ENCODE data around the gene TSPAN10. TPM values are rescaled to one million over a fixed set of nuclear protein-coding genes. Genes with fewer than 3 reads are reported as not detected.
A peak's percentile ranks its signal among the peaks of the same experiment; 100 is the strongest.

TSPAN10 gene
- total and polyA plus RNA-seq, 2 of the 13 experiments (the other 11 are each of a cell fraction or from before 2014, with no cell fraction given): 0.54 to 0.75 TPM

GRCh38 chr17:81631482-81631881 lies 5.5 kb upstream of the TSPAN10 start:
- Histone ChIP-seq H3K4me2 (ENCODE audit: low read depth, low read length) (no peak overlapping the region), H3K79me2 (ENCODE audit: insufficient read depth, low read length) (peaks cover 37% of the 10 kb centered on the region), H3K9me3 (ENCODE audit: low read length) (no peaks in the 10 kb centered on the region), H3K27me3 (ENCODE audit: control insufficient read depth in 1 of 2, insufficient read depth in 2 of 2, low read length in 2 of 2) (no peaks in the 10 kb centered on the region; a peak in 1 of 5 replicates), H3K27ac (ENCODE audit: extremely low read length, insufficient read depth, low read length) (no peak overlapping the region), H3K9ac (ENCODE audit: insufficient read depth, low read depth, low read length) (no peak overlapping the region), H3K4me3 (replicated peaks in 1 of 3; ENCODE audit: insufficient read depth in 1 of 3, low read depth in 2 of 3, low read length in 3 of 3) (no peak overlapping the region), H4K20me1 (ENCODE audit: insufficient read depth, low read length) (peaks cover 19% of the 10 kb centered on the region), H3K36me3 (replicated peaks in 1 of 2; ENCODE audit: control insufficient read depth in 1 of 2, insufficient read depth in 2 of 2, low read length in 2 of 2) (peaks cover 9 to 37% of the 10 kb centered on the region in 2 experiments), H3K4me1 (ENCODE audit: insufficient read depth, low read length) (peaks cover 30% of the 10 kb centered on the region), H2AFZ (ENCODE audit: low read length) (no peak overlapping the region)
- ChIA-PET CTCF (ENCODE audit: low intra/inter-chr PET ratio, low total read pairs) (no interaction called here), POLR2A (no interaction called here)
- in situ Hi-C loops (cut with HindIII; ENCODE audit: extremely low pct_ligation_motif_present, low pct_unique_long_range_greater_than_20kb): no loop called here
- DNase-seq (ENCODE audit: low spot score): no peak
- FAIRE-seq: no peak
- intact Hi-C loops (cut with micrococcal nuclease; ENCODE audit: unreplicated experiment): no loop called here
- no peak for ATAC-seq
- WGBS (ENCODE audit: low lambda C conversion rate): 89% methylated on average over 7 of the region's 7 CpGs
- BruUV-seq (replicated peaks): no TSS peak
- TF ChIP-seq RBFOX2 (IDR thresholded peaks at IDR 0.05; ENCODE audit: low read depth, low read length) (0 out of 2 replicates have a peak, but pooled peaks have one; percentile 25), IRF9 (CRISPR knock-in tag; IDR thresholded peaks at IDR 0.05; ENCODE audit: borderline replicate concordance) (no peak), FOXA1 (IDR thresholded peaks at IDR 0.05) (no peak), FOXA1 (CRISPR knock-in tag; IDR thresholded peaks at IDR 0.05) (no peak), GTF2F1 (IDR thresholded peaks at IDR 0.05; ENCODE audit: low read length) (no peak), ZNF670 (CRISPR knock-in tag; IDR thresholded peaks at IDR 0.05; ENCODE audit: borderline replicate concordance) (no peak), ZNF501 (CRISPR knock-in tag; IDR thresholded peaks at IDR 0.05) (no peak), E2F5 (CRISPR knock-in tag; conservative IDR thresholded peaks at IDR 0.05) (no peak)

Data from HepG2 (cell line).